HCT116 (cell line): ENCODE data around the gene NAP1L1. TPM values are rescaled to one million over a fixed set of nuclear protein-coding genes. Genes with fewer than 3 reads are reported as not detected.

Experiments used
- ATAC-seq: fragments of 200-7000 bp; cut with Tn5 transposase; 2 replicates; pipeline ENCODE4 v1.9.1; 2020; ENCODE audit warnings: mild to moderate bottlenecking, moderate library complexity
- BruUV-seq: library from RNA; stranded (reverse); fragments of 400-500 nt; replicated peaks from 2 replicates; lab custom pipeline; 2021; lab: Mats Ljungman, UMichigan
- CTCF ChIA-PET: fragments of 300-600 bp; sonication (Branson Sonifier 250); formaldehyde crosslinking; loops from one replicate; lab custom pipeline; 2021; ENCODE audit warnings: antibody characterized with exemption; lab: Charles Lee
- POLR2A ChIA-PET: fragments of 300-600, 350-600 bp; sonication (Branson Sonifier 250); formaldehyde crosslinking; loops from one replicate; lab custom pipeline; 2021; ENCODE audit warnings: antibody characterized with exemption; lab: Charles Lee
- RAD21 ChIA-PET, 2 experiments: fragments of 300-600 bp; sonication (Branson Sonifier 250); formaldehyde crosslinking; loops; one replicate each; lab custom pipeline; 2023; ENCODE audit warnings: low total read pairs in 2 of 2; ENCODE audit not compliant: uncharacterized antibody in 2 of 2, unreplicated experiment in 2 of 2, low non-redundant PET in 1 of 2; lab: Charles Lee
- DNase-seq: peaks from one replicate; pipeline ENCODE4 v3.0.0-alpha.2; 2010; ENCODE audit warnings: low read depth, low spot score
- H2AFZ ChIP-seq: fragments of 200-600 bp; shearing (Covaris generic), sonication (generic); 2 replicates; pipeline ENCODE4 v1.6.1; 2017; ENCODE audit warnings: low read depth, mixed run types, mixed read lengths, antibody characterized with exemption, low read length; ENCODE audit not compliant: poor library complexity, severe bottlenecking
- H3K27ac ChIP-seq: 2 replicates; pipeline ENCODE4 v1.5.1; 2012; ENCODE audit warnings: low read depth, low read length
- H3K27me3 ChIP-seq: fragments of 200-600 bp; sonication (generic); 2 replicates; pipeline ENCODE4 v1.6.1; 2016; ENCODE audit warnings: mixed run types, low read length, mixed read lengths; ENCODE audit not compliant: insufficient read depth
- H3K36me3 ChIP-seq, 2 experiments: fragments of 200-500 bp in 1 of 2; fragments of 200-600 bp in 1 of 2; sonication (Bioruptor generic) in 1 of 2; sonication (generic) in 1 of 2; 2 replicates each; pipeline versions ENCODE4 v1.5.1 to v1.6.1; 2014 to 2016; ENCODE audit warnings: low read length in 2 of 2, inconsistent platforms in 1 of 2, mixed read lengths in 1 of 2, mixed run types in 1 of 2; ENCODE audit not compliant: insufficient read depth in 2 of 2, control insufficient read depth in 1 of 2
- H3K4me1 ChIP-seq, 2 experiments: fragments of 200-600 bp in 1 of 2; sonication (generic) in 1 of 2; 2 replicates each; pipeline versions ENCODE4 v1.5.1 to v1.6.1; 2012 to 2017; ENCODE audit warnings: low read length in 2 of 2, inconsistent platforms in 1 of 2, mild to moderate bottlenecking in 1 of 2, mixed read lengths in 1 of 2, mixed run types in 1 of 2, moderate library complexity in 1 of 2; ENCODE audit not compliant: insufficient read depth in 2 of 2, control insufficient read depth in 1 of 2
- H3K4me2 ChIP-seq: fragments of 200-600 bp; sonication (generic); 2 replicates; pipeline ENCODE4 v1.6.1; 2017; ENCODE audit warnings: mixed run types, low read length, mixed read lengths
- H3K4me3 ChIP-seq, 2 experiments: fragments of 200-600 bp in 1 of 2; sonication (generic) in 1 of 2; replicated peaks in 1 of 2; 2 replicates each; pipeline ENCODE4 v1.5.1; 2011 to 2016; ENCODE audit warnings: low read length in 2 of 2, control low read depth in 1 of 2, low read depth in 1 of 2, mild to moderate bottlenecking in 1 of 2, mixed read lengths in 1 of 2, mixed run types in 1 of 2
- H3K79me2 ChIP-seq: fragments of 200-600 bp; sonication (generic); 2 replicates; pipeline ENCODE4 v1.6.1; 2017; ENCODE audit warnings: mild to moderate bottlenecking, mixed run types, low read length, moderate library complexity, mixed read lengths; ENCODE audit not compliant: insufficient read depth
- H3K9ac ChIP-seq: fragments of 200-600 bp; sonication (generic); 2 replicates; pipeline ENCODE4 v1.6.1; 2016; ENCODE audit warnings: low read length, mixed read lengths
- H3K9me2 ChIP-seq: fragments of 200-600 bp; sonication (generic), shearing (Covaris generic); 2 replicates; pipeline ENCODE4 v1.6.1; 2017; ENCODE audit warnings: mixed run types, mild to moderate bottlenecking, moderate library complexity; ENCODE audit not compliant: insufficient read depth
- H3K9me3 ChIP-seq, 2 experiments: fragments of 200-500 bp in 1 of 2; fragments of 200-600 bp in 1 of 2; sonication (Bioruptor generic) in 1 of 2; sonication (generic) in 1 of 2; 2 replicates each; pipeline ENCODE4 v1.6.1; 2014 to 2017; ENCODE audit warnings: low read length in 2 of 2, mixed read lengths in 2 of 2, inconsistent platforms in 1 of 2, low read depth in 1 of 2, mild to moderate bottlenecking in 1 of 2, mixed run types in 1 of 2, moderate library complexity in 1 of 2; ENCODE audit not compliant: control insufficient read depth in 1 of 2, insufficient read depth in 1 of 2
- H4K20me1 ChIP-seq: fragments of 200-600 bp; sonication (generic), shearing (Covaris generic); 2 replicates; pipeline ENCODE4 v1.6.1; 2017; ENCODE audit warnings: mixed run types, mild to moderate bottlenecking, moderate library complexity; ENCODE audit not compliant: insufficient read depth
- CTCF ChIP-seq, 3 experiments: fragments of 200-600 bp in 1 of 3; sonication (generic) in 1 of 3; IDR thresholded peaks in 2 of 3; conservative IDR thresholded peaks in 1 of 3; 2 replicates each; pipeline ENCODE4 v1.5.1; 2012 to 2017; ENCODE audit warnings: low read depth in 2 of 3, low read length in 2 of 3, antibody characterized with exemption in 1 of 3, borderline replicate concordance in 1 of 3, control low read depth in 1 of 3, mild to moderate bottlenecking in 1 of 3, mixed read lengths in 1 of 3, mixed run types in 1 of 3, moderate library complexity in 1 of 3; ENCODE audit not compliant: insufficient read depth in 1 of 3
- EZH2phosphoT487 ChIP-seq: fragments of 200-600 bp; IDR thresholded peaks from 2 replicates; pipeline ENCODE4 v1.6.1; 2018; ENCODE audit warnings: antibody characterized with exemption, borderline replicate concordance
- TCF7L2 ChIP-seq: IDR thresholded peaks from 2 replicates; pipeline ENCODE4 v1.7.0; 2011; ENCODE audit warnings: borderline replicate concordance, inconsistent platforms; ENCODE audit not compliant: insufficient read depth, insufficient read length; ENCODE audit errors: extremely low read depth
- intact Hi-C: fragments of 100-400 bp; cut with micrococcal nuclease; formaldehyde crosslinking; loops from 2 replicates; pipeline ENCODE4 v1.10.0; 2022
- total RNA-seq: library from RNA; stranded (reverse); gene quantifications from one replicate; pipeline ENCODE4 v1.2.1, GENCODE V29; 2021; ENCODE audit not compliant: unreplicated experiment
- TF ChIP-seq, protein P1 (sequence below): IDR thresholded peaks from 2 replicates; pipeline ENCODE4 v1.6.1; 2012

NAP1L1 gene
- total RNA-seq, 1 experiment from 2014 or later = 531 TPM

- TF ChIP-seq, protein P1, sequence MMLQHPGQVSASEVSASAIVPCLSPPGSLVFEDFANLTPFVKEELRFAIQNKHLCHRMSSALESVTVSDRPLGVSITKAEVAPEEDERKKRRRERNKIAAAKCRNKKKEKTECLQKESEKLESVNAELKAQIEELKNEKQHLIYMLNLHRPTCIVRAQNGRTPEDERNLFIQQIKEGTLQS = no peak
Measured at GRCh38 chr12:76096079-76096646, 11.7 kb upstream of the NAP1L1 start (continued).

GRCh38 chr12:76094754-76095153 lies 10.3 kb upstream of the NAP1L1 start:
- H3K36me3 ChIP-seq = no peaks in the 10 kb centered on the region
- H3K79me2 ChIP-seq = no peaks in the 10 kb centered on the region
- TF ChIP-seq CTCF (IDR thresholded peaks at IDR 0.05 in 2 of 3, conservative IDR thresholded peaks at IDR 0.05 in 1 of 3; ENCODE audit: borderline replicate concordance in 1 of 3, insufficient read depth in 1 of 3, low read depth in 2 of 3, low read length in 2 of 3) (peak in 1 of 3 experiments; percentile 5; a peak in 1 of 6 replicates), TCF7L2 (no peak), EZH2phosphoT487 (no peak)
- TF ChIP-seq, protein P1 = no peak
- H4K20me1 ChIP-seq = no peaks in the 10 kb centered on the region
- H3K9ac ChIP-seq = no peak overlapping the region
- no peak overlapping the region for H3K4me3 ChIP-seq
- no TSS peak for BruUV-seq
- CTCF ChIA-PET = no interaction called here
- no peak for DNase-seq
- no peak overlapping the region for H3K27ac ChIP-seq
- ATAC-seq = no peak
- no peak overlapping the region for H3K4me2 ChIP-seq
- RAD21 ChIA-PET = no interaction called here
- no peaks in the 10 kb centered on the region for H3K9me3 ChIP-seq
- H2AFZ ChIP-seq = no peak overlapping the region
- intact Hi-C loops = no loop called here
- POLR2A ChIA-PET = no interaction called here
- no peaks in the 10 kb centered on the region for H3K9me2 ChIP-seq
- no peaks in the 10 kb centered on the region for H3K27me3 ChIP-seq
- H3K4me1 ChIP-seq = no peaks in the 10 kb centered on the region
